Fibroblast of lung (primary cell): ENCODE measurements around the gene PRSS37. TPM values are rescaled to one million over a fixed set of nuclear protein-coding genes. Genes with fewer than 3 reads are reported as not detected.

Experiments
- DNase-seq, 2 donors: peaks; one replicate each; pipeline versions ENCODE4 v3.0.0 to v3.0.0-alpha.2; 2010; ENCODE audit warnings: low read depth in 2 of 2
- H2AFZ ChIP-seq: 2 replicates; pipeline ENCODE4 v1.5.1; 2012; ENCODE audit warnings: low read length, control low read depth, inconsistent platforms
- H3K27ac ChIP-seq: 2 replicates; pipeline ENCODE4 v1.5.1; 2011; ENCODE audit warnings: low read length, control low read depth; ENCODE audit not compliant: insufficient read depth
- H3K27me3 ChIP-seq: 2 replicates; pipeline ENCODE4 v1.5.1; 2011; ENCODE audit warnings: mild to moderate bottlenecking, low read length; ENCODE audit not compliant: control insufficient read depth, insufficient read depth
- H3K36me3 ChIP-seq: 2 replicates; pipeline ENCODE4 v1.5.1; 2011; ENCODE audit warnings: low read length; ENCODE audit not compliant: control insufficient read depth, insufficient read depth
- H3K4me1 ChIP-seq: 2 replicates; pipeline ENCODE4 v1.5.1; 2011; ENCODE audit warnings: low read length; ENCODE audit not compliant: control insufficient read depth, insufficient read depth; ENCODE audit errors: extremely low read depth
- H3K4me2 ChIP-seq: 2 replicates; pipeline ENCODE4 v1.5.1; 2011; ENCODE audit warnings: low read length, control low read depth; ENCODE audit not compliant: insufficient read depth; ENCODE audit errors: extremely low read depth
- H3K4me3 ChIP-seq, 4 experiments: fragments of 200-600 bp in 1 of 4; sonication (generic) in 1 of 4; replicated peaks in 1 of 4; 2 replicates each; pipeline ENCODE4 v1.5.1; 2011 to 2016; ENCODE audit warnings: low read length in 4 of 4, low read depth in 3 of 4, mild to moderate bottlenecking in 3 of 4, control low read depth in 2 of 4, inconsistent platforms in 1 of 4, mixed read lengths in 1 of 4; ENCODE audit not compliant: insufficient read depth in 1 of 4; ENCODE audit errors: control extremely low read depth in 1 of 4
- H3K79me2 ChIP-seq: 2 replicates; pipeline ENCODE4 v1.5.1; 2012; ENCODE audit warnings: mild to moderate bottlenecking, low read length, inconsistent platforms; ENCODE audit not compliant: control insufficient read depth, insufficient read depth
- H3K9ac ChIP-seq: 2 replicates; pipeline ENCODE4 v1.5.1; 2011; ENCODE audit warnings: mild to moderate bottlenecking, low read length, control low read depth; ENCODE audit not compliant: insufficient read depth
- H3K9me3 ChIP-seq: 2 replicates; pipeline ENCODE4 v1.5.1; 2012; ENCODE audit warnings: low read depth, low read length; ENCODE audit not compliant: control insufficient read depth, insufficient read depth
- H4K20me1 ChIP-seq: 2 replicates; pipeline ENCODE4 v1.5.1; 2011; ENCODE audit warnings: low read length; ENCODE audit not compliant: control insufficient read depth, insufficient read depth; ENCODE audit errors: extremely low read depth
- EZH2 ChIP-seq: IDR thresholded peaks from 2 replicates; pipeline ENCODE4 v1.5.1; 2012; ENCODE audit warnings: low read length, control low read depth, mild to moderate bottlenecking; ENCODE audit errors: missing control alignments
- polyA plus RNA-seq, 2 donors: library from polyadenylated mRNA; depleted of rRNA in 1 of 2; stranded (reverse) in 1 of 2; unstranded in 1 of 2; fragments of >200 nt; gene quantifications; 2 replicates each; pipeline ENCODE4 v1.2.1, GENCODE V29; 2011 to 2012; ENCODE audit warnings: missing spikeins in 1 of 2
- total RNA-seq: library from RNA; depleted of rRNA; stranded (reverse); fragments of >200 nt; gene quantifications from 2 replicates; pipeline ENCODE4 v1.2.1, GENCODE V29; 2014
- TF ChIP-seq, protein P1 (sequence below), 2 donors: IDR thresholded peaks in 1 of 2; conservative IDR thresholded peaks in 1 of 2; 1 replicate in 1 of 2; 2 replicates in 1 of 2; pipeline ENCODE4 v1.5.1; 2011 to 2012; ENCODE audit warnings: low read length in 2 of 2, control low read depth in 1 of 2, inconsistent platforms in 1 of 2, low read depth in 1 of 2, mild to moderate bottlenecking in 1 of 2

Gene PRSS37
- total and polyA plus RNA-seq, 2 donors (not counting 1 experiment from before 2014, with no cell fraction given), result not detected

GRCh38 chr7:141875453-141875852 is 34.2 kb upstream of the PRSS37 start:
- no peaks in the 10 kb centered on the region for H3K79me2 ChIP-seq
- DNase-seq, result no peak
- H2AFZ ChIP-seq, result no peak overlapping the region
- no peaks in the 10 kb centered on the region for H3K27me3 ChIP-seq
- H3K9me3 ChIP-seq, result no peaks in the 10 kb centered on the region
- no peak overlapping the region for H3K9ac ChIP-seq
- H3K27ac ChIP-seq, result no peak overlapping the region
- no peak overlapping the region for H3K4me3 ChIP-seq
- TF ChIP-seq, protein P1, sequence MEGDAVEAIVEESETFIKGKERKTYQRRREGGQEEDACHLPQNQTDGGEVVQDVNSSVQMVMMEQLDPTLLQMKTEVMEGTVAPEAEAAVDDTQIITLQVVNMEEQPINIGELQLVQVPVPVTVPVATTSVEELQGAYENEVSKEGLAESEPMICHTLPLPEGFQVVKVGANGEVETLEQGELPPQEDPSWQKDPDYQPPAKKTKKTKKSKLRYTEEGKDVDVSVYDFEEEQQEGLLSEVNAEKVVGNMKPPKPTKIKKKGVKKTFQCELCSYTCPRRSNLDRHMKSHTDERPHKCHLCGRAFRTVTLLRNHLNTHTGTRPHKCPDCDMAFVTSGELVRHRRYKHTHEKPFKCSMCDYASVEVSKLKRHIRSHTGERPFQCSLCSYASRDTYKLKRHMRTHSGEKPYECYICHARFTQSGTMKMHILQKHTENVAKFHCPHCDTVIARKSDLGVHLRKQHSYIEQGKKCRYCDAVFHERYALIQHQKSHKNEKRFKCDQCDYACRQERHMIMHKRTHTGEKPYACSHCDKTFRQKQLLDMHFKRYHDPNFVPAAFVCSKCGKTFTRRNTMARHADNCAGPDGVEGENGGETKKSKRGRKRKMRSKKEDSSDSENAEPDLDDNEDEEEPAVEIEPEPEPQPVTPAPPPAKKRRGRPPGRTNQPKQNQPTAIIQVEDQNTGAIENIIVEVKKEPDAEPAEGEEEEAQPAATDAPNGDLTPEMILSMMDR (conservative IDR thresholded peaks at IDR 0.05 in 1 of 2, IDR thresholded peaks at IDR 0.05 in 1 of 2; ENCODE audit: low read depth in 1 of 2, low read length in 2 of 2), result no peak
- TF ChIP-seq EZH2, result no peak
- H4K20me1 ChIP-seq, result no peaks in the 10 kb centered on the region
- H3K4me1 ChIP-seq, result no peaks in the 10 kb centered on the region
- H3K4me2 ChIP-seq, result no peak overlapping the region
- no peaks in the 10 kb centered on the region for H3K36me3 ChIP-seq

DNA sequence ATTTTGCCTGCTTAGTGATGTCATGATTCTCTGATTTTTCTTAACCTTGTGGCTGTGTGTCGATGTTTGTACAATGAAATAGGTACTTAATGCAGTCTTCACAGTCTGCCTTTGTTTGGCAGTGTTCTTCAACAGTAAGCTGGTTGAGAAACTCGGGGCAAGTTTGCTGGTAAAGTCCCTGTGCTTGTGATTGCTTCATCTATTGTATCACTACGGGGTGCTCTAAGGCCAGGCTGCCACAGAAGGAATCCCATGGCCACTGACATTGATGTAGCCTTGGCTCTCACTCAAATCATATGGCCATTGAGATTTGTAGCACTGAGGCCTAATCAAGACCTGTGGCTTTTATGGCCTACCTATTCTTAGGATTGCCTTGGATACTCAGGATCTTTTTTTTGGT is 33.5 kb upstream of the PRSS37 start:
- Histone ChIP-seq H3K36me3 (no peaks in the 10 kb centered on the region), H2AFZ (no peak overlapping the region), H3K4me1 (no peaks in the 10 kb centered on the region), H3K4me3 (no peak overlapping the region), H3K79me2 (no peaks in the 10 kb centered on the region), H3K27ac (no peak overlapping the region), H3K4me2 (no peak overlapping the region), H3K9me3 (no peaks in the 10 kb centered on the region), H3K9ac (no peak overlapping the region), H4K20me1 (no peaks in the 10 kb centered on the region), H3K27me3 (no peaks in the 10 kb centered on the region)
- no peak for DNase-seq
- TF ChIP-seq, protein P1 (conservative IDR thresholded peaks at IDR 0.05 in 1 of 2, IDR thresholded peaks at IDR 0.05 in 1 of 2; ENCODE audit: low read depth in 1 of 2, low read length in 2 of 2), result no peak
- TF ChIP-seq EZH2, result no peak

DNA sequence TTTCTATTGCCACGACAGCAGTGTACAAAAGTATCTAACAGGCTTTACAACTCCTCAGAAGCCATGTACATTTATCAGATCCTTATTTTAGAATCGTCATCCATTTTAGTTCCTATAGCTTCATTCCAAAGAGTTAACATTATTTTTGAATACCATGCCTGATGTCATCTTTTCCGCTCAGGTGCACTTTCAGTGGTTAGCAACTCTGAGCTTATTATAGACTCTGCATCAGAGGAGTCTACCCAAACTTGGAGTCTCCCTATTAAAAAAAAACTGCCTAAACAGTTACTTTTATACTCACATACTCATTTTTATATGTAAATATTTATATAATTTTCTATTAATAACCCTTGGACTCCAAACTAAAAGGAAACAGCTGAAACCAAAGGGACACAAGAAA is 31.6 kb upstream of the PRSS37 start:
- Histone ChIP-seq H3K4me3 (no peak overlapping the region), H3K27me3 (no peaks in the 10 kb centered on the region), H3K79me2 (no peaks in the 10 kb centered on the region), H2AFZ (no peak overlapping the region), H3K9ac (no peak overlapping the region), H3K27ac (no peak overlapping the region), H3K4me2 (no peak overlapping the region), H3K36me3 (no peaks in the 10 kb centered on the region), H3K4me1 (no peaks in the 10 kb centered on the region), H4K20me1 (no peaks in the 10 kb centered on the region), H3K9me3 (no peaks in the 10 kb centered on the region)
- no peak for DNase-seq
- TF ChIP-seq, protein P1 (conservative IDR thresholded peaks at IDR 0.05 in 1 of 2, IDR thresholded peaks at IDR 0.05 in 1 of 2; ENCODE audit: low read depth in 1 of 2, low read length in 2 of 2), result no peak
- no peak for TF ChIP-seq EZH2
